NCI-H1417 treated with DMSO at 0.1 percent for 48 hours (cell line): ENCODE data around the gene CNN2.

Source experiments
- DNase-seq: peaks from one replicate; lab custom pipeline; 2025; lab: John Stamatoyannopoulos, UW

Gene CNN2

DNA sequence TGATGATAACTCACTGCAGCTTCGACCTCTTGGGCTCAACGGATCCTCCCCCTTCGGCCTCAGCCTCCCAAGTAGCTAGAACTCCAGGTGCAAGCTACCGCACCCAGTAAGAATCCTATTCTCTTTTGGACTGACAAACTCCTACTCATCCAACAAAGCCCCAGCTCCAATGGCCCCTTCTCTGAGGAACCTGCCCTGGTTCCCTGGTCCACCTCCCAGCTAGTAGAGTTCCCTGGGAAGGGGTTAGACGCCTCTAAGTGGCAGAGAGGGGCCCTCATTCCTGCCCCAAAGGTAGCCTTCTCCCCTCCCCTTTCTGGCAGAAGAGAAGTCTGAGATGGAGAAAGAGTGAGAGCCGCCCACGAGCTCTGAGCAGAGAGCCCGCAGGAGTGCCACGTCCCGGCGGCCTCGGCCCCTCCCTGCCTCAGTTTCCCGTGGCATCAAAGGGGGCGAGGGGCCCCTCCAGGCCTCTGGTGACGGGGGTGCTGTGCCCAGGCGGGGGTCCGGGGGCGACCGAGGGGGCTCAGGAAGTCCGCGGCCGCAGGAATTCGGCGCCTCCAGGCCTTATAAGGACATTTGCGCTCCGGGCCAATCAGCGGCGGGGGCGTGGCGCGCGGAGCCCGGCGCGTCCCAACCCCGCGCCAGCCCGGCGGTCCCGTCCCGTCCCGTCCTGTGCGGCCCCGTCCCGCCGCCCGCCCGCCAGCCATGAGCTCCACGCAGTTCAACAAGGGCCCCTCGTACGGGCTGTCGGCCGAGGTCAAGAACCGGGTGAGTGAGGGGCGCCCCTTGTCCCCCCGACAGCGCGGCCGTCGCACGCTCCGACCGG is at the start of gene CNN2:
Gene CNN2 (plus strand): TSS at position 649 of the 823 bp plus-strand sequence. CDS start 54 bp downstream, at position 703.
- DNase-seq, result no peak

DNA sequence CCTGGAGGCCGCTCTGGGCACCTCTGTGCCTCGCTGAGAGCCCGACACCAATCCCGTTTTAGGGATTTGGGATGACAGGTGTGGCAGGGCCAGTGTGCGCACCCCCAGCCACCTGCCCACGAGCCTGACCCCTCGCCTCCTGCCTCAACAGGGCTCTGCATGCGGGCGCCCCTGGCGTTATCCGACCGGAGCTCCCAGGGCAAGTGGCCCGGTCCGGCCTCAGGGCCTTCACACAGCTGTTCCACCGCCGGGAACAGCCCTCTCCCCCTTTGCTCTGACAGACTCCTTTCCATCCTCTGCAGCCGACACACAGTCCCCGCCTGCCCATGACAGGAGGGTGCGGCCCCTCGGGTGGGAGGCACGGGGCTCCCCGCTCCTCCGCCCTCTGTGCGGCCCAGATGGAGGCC is 49.3 kb upstream of the CNN2 start:
- no peak for DNase-seq

GRCh38 chr19:979318-979741 is 47.1 kb upstream of the CNN2 start:
- DNase-seq, result no peak

DNA sequence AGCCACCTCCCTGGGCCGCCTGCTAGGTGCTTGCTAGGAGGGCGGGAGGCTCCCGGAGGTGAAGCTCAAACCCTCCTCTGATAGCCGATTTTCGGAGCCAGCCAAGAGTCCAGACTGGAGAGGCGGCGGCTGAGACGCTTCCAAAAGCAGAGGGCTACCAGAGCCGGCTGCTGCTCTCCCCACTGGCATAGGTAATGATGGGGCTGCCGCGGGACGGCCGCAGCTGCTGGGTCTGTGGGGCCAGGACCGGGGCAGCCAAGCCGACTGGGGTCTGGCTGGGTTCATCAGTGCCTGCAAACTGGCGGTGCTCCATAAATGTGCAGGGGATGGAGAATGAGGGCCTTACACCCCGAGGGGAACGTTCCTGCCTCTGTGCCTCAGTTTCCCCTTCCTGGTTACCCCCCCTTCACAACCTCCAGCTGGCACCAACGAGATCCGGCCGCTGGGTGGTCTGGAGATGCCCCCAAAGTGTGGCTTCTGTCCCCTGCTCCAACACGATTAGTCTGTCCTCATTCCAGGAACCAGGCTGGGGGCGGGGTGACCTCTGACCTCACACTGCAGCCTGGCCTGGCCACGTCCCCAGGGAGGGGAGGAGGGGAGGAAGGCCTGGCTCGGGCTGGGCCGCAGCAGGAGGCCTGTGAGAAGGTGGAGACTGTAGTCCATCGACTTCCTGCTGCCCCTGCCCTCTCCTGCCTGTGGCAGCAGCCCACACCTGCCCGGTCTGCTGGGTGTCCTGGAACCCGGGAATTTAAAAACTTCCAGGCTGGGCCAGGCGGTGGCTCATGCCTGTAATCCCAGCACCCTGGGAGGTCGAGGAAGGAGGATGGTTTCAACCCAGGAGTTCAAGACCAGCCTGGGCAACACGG is 46.0 kb upstream of the CNN2 start:
- no peak for DNase-seq

DNA sequence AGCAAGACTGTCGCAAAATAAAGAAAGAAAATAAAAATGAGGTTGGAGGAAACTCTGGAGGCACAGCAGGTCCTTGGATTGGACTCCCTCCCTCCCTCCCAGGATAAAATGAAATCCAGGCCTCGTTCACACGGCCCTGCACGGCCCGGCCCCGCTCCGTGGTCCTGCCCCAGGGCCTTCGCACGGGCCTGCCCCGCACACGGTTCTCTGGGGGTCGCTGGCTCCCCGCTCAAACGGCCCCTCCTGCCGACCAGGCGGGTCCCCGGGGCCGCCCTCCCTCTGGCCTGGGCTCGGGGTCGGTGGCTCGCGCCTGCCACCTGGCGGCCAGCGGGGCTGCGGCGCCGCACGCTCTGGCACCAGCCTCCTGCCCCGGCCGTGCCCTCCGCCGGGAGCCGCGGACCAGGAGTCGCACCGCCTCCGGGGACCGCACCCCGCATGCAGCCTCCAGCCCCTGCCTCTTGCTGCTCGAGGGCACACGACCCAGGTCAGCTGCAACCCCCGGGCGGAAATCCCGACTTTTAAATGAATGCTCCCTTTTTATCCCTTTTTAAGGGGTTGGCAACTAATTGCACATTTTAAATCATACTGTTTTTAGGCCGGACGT is 43.7 kb upstream of the CNN2 start:
- peak; percentile 32 for DNase-seq

- DNase-seq, result peak; percentile 69
Measured at GRCh38 chr19:984165-984967, 42.0 kb upstream of the CNN2 start, which contains the start of gene WDR18. Gene WDR18, plus strand, starts transcription at chr19:984345. Its CDS starts 9 bp downstream, at chr19:984354.

GRCh38 chr19:986083-986482 is 40.3 kb upstream of the CNN2 start:
- DNase-seq, result no peak

DNA sequence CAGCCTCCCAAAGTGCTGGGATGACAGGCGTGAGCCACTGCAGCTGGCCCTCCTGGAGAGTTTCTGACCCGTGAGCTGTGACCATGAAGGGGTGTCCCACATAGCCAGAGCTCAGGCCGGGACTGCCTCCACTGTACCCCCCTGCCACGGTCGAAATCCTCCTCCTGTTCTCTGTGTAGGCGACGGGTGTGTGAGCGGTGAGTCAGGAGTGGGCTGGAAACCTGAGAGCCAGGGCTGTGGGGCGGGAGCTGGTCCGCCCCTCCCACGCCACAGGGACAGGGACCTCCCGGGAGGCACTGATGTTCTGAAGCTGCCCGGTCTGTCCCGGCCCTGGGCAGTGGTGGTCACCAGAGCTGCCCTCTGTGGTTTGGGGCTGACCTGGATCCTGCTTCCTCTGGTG is 38.3 kb upstream of the CNN2 start:
- DNase-seq, result no peak

GRCh38 chr19:988510-988909 is 37.9 kb upstream of the CNN2 start:
- no peak for DNase-seq

DNA sequence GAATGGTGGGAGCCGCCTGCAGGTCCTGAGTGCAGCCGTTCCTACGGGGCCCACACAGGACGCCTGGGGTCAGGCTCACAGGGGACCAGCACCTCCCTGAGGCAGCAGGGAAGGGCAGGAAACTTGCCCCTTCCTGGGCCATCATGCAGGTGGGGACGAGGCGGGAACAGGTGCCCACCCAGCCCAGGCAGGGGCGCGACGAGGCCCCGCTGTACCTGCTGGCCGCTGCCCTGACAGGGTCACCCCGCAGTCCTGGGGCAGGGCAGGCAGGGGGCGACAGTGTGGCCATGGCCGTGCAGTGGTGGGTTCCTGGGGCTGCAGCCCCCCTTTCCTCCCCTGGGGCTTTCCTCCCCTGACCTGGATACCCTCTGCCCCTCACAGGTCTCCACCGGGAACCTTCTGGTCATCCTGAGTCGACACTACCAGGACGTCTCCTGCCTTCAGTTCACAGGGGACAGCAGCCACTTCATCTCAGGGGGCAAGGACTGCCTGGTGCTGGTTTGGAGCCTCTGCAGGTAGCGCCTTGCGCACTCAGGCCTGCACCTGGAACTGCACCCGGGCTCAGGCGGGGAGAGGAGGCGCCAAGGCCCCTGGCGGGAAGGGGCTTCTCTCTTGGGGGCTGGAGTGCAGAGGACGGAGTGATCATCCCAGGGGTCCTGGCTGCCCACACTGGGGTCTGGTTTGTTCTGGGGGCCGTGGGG is 36.9 kb upstream of the CNN2 start:
- no peak for DNase-seq

- no peak for DNase-seq
Measured at GRCh38 chr19:990119-990571, 36.3 kb upstream of the CNN2 start.

- DNase-seq, result no peak
Measured at GRCh38 chr19:990746-991145, 35.7 kb upstream of the CNN2 start.

- no peak for DNase-seq
Measured at GRCh38 chr19:991174-991931, 35.1 kb upstream of the CNN2 start.

DNA sequence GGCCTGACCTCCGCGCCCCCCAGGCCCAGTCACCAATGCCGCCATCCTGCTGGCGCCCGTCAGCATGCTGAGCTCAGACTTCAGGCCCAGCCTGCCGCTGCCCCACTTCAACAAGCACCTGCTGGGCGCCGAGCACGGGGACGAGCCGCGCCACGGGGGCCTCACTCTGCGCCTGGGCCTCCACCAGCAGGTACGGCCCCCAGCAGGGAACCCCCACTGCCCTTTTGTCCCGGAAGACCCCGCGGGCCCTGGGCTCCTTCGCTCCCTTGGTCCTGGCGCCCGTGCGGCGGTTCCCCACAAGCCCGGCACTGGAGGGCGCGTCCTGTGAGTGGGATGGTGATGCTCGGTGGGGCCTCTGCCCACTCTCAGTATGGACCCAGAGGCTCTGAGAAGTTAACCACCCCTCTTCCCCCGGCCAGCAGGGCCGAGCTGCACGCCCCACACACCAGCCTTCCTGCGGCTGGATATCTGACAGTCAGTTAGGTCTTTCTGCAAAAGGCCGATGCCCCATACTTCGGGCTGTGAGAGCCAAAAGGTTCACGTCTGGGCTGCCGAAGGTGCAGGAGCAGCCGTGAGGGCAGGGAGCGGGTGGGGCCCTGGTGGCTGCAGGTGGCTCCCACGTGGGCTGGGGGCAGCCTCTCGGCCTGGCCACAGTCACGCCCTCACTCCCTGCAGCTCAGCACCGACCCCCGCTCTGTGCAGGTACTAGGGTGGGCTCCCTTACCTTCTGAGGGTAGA is 34.3 kb upstream of the CNN2 start:
- DNase-seq, result no peak

DNA sequence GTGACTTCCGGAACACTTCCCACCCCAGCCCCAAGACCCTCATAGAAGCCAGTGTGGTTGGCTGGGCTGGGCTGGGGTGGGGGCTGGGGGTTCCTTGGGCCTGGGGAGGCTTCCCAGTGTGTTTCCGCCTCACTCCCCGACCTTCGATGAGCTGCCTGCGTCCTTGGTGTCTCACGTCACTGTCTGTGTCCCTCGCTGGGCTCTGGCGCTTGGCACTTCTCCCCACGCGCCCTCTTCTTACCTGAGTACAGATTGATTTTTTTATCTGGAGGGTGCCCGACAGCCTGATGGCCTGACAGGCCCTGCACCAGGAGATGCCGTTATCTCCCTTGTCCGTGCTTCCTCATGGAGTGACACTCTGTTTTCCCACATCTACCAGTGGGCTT is 33.7 kb upstream of the CNN2 start:
- no peak for DNase-seq

DNA sequence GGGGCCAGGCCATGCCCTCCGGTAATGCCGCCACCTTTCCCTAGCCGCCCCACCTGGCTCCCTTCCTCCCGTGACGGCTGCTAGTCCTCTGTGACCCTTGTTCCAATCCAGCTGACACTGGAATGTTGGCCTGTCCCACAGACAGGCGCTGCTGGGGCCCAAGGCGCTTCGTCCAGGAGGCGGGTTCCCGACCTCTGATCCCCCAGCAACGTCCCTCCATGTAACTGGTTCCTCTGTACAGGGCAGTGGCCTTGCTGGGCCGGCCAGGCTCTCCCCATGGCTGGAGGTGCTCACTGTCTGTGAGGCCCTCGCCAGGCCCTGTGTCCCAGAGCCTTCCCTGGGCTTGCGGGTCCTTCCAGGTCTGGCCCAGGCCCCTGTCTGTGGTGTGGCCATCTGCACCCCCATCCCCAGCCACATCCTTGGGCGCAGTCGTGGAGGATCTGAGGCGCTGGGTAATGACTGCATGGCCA is 33.0 kb upstream of the CNN2 start:
- DNase-seq, result no peak

- no peak for DNase-seq
Measured at GRCh38 chr19:993831-994393, 32.5 kb upstream of the CNN2 start.

DNA sequence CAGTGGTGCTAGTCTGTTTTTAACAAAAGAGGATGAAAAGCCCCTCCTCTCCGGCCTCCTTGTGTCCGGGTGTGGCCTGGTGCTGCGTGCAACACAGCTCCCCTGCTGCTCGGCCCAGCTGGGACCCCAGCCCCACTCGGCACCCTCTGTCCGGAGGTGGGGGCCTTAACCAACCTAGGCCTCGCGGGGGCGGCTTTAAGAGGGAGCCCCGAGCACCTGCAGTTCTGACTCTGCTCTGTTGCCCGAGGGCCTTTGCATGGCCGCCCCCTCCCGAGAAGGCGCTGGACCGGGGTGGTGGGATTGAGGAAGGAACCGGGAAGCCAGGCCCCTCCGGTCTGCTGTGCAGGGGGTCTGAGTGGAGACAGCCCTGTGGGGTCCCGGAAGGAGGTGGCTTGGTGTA is 31.9 kb upstream of the CNN2 start:
- no peak for DNase-seq
